DOHH2 (cell line): ENCODE data around the gene SMAD5.

Source experiments
- H3F3A ChIP-seq: fragments of 200-600 bp; sonication (generic), shearing (Covaris generic); 2 replicates; pipeline ENCODE4 v1.6.0; 2016; ENCODE audit warnings: antibody characterized with exemption, mild to moderate bottlenecking; ENCODE audit not compliant: control insufficient read depth, insufficient read depth
- H3K27ac ChIP-seq: fragments of 200-600 bp; sonication (generic); 2 replicates; pipeline ENCODE4 v1.5.1; 2014; ENCODE audit warnings: low read depth, mild to moderate bottlenecking, low read length, moderate library complexity
- H3K27me3 ChIP-seq: fragments of 200-600 bp; sonication (generic); 2 replicates; pipeline ENCODE4 v1.6.1; 2014; ENCODE audit warnings: mild to moderate bottlenecking, low read length, mixed read lengths; ENCODE audit not compliant: control insufficient read depth
- H3K36me3 ChIP-seq: fragments of 200-600 bp; sonication (generic); 2 replicates; pipeline ENCODE4 v1.6.1; 2014; ENCODE audit warnings: mild to moderate bottlenecking, low read length, moderate library complexity, mixed read lengths; ENCODE audit not compliant: control insufficient read depth
- H3K4me1 ChIP-seq: fragments of 200-600 bp; sonication (generic); 2 replicates; pipeline ENCODE4 v1.6.1; 2014; ENCODE audit warnings: mild to moderate bottlenecking, low read length, mixed read lengths; ENCODE audit not compliant: control insufficient read depth
- H3K4me2 ChIP-seq: fragments of 200-600 bp; sonication (generic); 2 replicates; pipeline ENCODE4 v1.6.0; 2014; ENCODE audit warnings: mild to moderate bottlenecking, low read length, moderate library complexity
- H3K4me3 ChIP-seq: fragments of 200-600 bp; sonication (generic); 2 replicates; pipeline ENCODE4 v1.5.1; 2014; ENCODE audit warnings: mild to moderate bottlenecking, low read length, mixed read lengths
- H3K79me2 ChIP-seq: fragments of 200-600 bp; sonication (generic); 2 replicates; pipeline ENCODE4 v1.6.1; 2014; ENCODE audit warnings: mild to moderate bottlenecking, low read length, mixed read lengths; ENCODE audit not compliant: control insufficient read depth
- H3K9me2 ChIP-seq: fragments of 200-600 bp; sonication (generic); replicated peaks from 2 replicates; pipeline ENCODE4 v1.6.1; 2014; ENCODE audit warnings: mild to moderate bottlenecking, low read length, mixed read lengths; ENCODE audit not compliant: control insufficient read depth
- H3K9me3 ChIP-seq: fragments of 200-600 bp; sonication (generic); 2 replicates; pipeline ENCODE4 v1.6.1; 2014; ENCODE audit warnings: antibody characterized with exemption, low read length, mixed read lengths; ENCODE audit not compliant: control insufficient read depth, insufficient read depth
- H4K20me1 ChIP-seq: fragments of 200-600 bp; sonication (generic); 2 replicates; pipeline ENCODE4 v1.6.0; 2014; ENCODE audit warnings: low read depth, mild to moderate bottlenecking, antibody characterized with exemption, low read length, moderate library complexity; ENCODE audit not compliant: control insufficient read depth, insufficient read depth
- EZH2phosphoT487 ChIP-seq: fragments of 200-600 bp; sonication (generic); IDR thresholded peaks from 2 replicates; pipeline ENCODE4 v1.6.1; 2017; ENCODE audit warnings: borderline replicate concordance, mild to moderate bottlenecking, antibody characterized with exemption, low read length, moderate library complexity, mixed read lengths
- TF ChIP-seq, protein P1 (sequence below): fragments of 200-600 bp; sonication (generic); IDR thresholded peaks from one replicate; pipeline ENCODE4 v1.5.1; 2014; ENCODE audit warnings: antibody characterized with exemption, mild to moderate bottlenecking, low read depth, low read length; ENCODE audit not compliant: poor library complexity, severe bottlenecking

The SMAD5 gene

DNA sequence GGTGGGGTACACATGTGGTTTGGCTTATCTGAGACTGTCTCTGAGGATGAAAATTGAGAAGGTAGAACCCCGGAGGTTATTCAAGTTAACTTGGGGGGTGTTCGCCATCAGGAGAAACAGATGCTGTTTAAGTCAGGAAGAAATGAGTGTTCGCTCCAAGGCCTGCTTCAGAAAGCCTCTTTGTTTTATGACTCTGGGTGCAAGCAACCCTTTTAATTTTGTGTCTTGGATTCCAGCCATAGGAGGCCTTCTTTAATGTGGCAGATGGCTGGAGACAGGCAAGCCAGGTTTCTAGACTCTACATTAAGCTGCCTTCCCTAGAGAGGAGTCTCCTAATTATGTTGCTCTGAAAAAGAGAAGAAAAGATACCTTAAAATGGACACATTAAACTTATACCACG is 4.2 kb upstream of the SMAD5 start:
- no peak overlapping the region for H3K4me3 ChIP-seq
- H3K9me3 ChIP-seq: no peaks in the 10 kb centered on the region
- no peaks in the 10 kb centered on the region for H3K27me3 ChIP-seq
- no peaks in the 10 kb centered on the region for H3F3A ChIP-seq
- H4K20me1 ChIP-seq: 0 out of 2 replicates have a peak, but pooled peaks cover 3% of the 10 kb centered on the region
- H3K4me2 ChIP-seq: no peak overlapping the region
- peaks cover 16% of the 10 kb centered on the region for H3K79me2 ChIP-seq
- no peaks in the 10 kb centered on the region for H3K9me2 ChIP-seq
- H3K36me3 ChIP-seq: peaks cover 7% of the 10 kb centered on the region
- no peak for TF ChIP-seq EZH2phosphoT487
- H3K27ac ChIP-seq: no peak overlapping the region
- peaks cover 10% of the 10 kb centered on the region for H3K4me1 ChIP-seq

DNA sequence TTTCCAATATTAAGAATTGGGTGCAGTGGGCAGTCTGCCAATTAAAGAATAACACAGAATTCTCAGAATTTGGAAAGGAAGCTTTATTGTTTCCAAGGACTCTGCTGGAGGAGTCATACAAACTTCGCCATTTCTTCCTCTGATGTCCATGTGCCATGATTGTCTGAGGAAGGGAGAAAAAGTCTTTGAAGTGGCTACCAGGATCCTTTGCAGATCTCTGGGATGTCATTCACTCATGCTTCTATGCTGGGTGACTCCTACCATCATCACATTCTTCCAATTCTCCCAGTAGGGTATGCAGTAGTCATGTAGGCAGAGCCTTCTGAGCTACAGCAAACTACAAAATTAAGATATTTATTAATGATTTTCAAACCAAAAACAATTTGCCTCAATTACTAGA is 3.2 kb upstream of the SMAD5 start:
- H3K27ac ChIP-seq: no peak overlapping the region
- peaks cover 15% of the 10 kb centered on the region for H3K36me3 ChIP-seq
- no peaks in the 10 kb centered on the region for H3K9me3 ChIP-seq
- no peaks in the 10 kb centered on the region for H3F3A ChIP-seq
- peaks cover 15% of the 10 kb centered on the region for H3K4me1 ChIP-seq
- TF ChIP-seq, protein P1, sequence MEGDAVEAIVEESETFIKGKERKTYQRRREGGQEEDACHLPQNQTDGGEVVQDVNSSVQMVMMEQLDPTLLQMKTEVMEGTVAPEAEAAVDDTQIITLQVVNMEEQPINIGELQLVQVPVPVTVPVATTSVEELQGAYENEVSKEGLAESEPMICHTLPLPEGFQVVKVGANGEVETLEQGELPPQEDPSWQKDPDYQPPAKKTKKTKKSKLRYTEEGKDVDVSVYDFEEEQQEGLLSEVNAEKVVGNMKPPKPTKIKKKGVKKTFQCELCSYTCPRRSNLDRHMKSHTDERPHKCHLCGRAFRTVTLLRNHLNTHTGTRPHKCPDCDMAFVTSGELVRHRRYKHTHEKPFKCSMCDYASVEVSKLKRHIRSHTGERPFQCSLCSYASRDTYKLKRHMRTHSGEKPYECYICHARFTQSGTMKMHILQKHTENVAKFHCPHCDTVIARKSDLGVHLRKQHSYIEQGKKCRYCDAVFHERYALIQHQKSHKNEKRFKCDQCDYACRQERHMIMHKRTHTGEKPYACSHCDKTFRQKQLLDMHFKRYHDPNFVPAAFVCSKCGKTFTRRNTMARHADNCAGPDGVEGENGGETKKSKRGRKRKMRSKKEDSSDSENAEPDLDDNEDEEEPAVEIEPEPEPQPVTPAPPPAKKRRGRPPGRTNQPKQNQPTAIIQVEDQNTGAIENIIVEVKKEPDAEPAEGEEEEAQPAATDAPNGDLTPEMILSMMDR: no peak
- TF ChIP-seq EZH2phosphoT487: no peak
- no peak overlapping the region for H3K4me3 ChIP-seq
- peaks cover 25% of the 10 kb centered on the region for H3K79me2 ChIP-seq
- H4K20me1 ChIP-seq: peaks cover 8% of the 10 kb centered on the region; the same call in 1 of the 2 replicates
- H3K4me2 ChIP-seq: no peak overlapping the region
- no peaks in the 10 kb centered on the region for H3K9me2 ChIP-seq
- no peaks in the 10 kb centered on the region for H3K27me3 ChIP-seq

DNA sequence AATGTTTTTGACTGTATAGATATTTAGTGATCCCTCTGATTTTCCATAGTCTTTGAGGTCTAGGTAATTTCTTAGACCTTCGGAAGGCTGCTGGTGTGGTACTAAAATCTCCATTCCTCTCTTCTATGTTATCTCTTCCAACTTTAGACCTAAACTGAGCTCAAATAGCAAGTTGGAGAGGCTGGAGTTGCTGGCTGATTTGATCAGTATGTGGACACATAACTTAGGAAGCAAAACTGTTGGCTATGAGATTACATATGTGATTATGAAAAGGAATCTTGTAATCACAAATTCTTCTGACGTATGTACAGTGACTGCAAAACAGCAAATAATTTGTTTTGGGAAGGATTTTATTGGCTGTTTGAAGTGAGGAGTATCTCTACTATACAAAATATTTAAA is 2.1 kb upstream of the SMAD5 start:
- Histone ChIP-seq H3K4me1 (peaks cover 26% of the 10 kb centered on the region), H3K4me3 (no peak overlapping the region), H4K20me1 (peaks cover 16% of the 10 kb centered on the region), H3K4me2 (no peak overlapping the region), H3K9me3 (no peaks in the 10 kb centered on the region), H3K36me3 (peaks cover 25% of the 10 kb centered on the region), H3K9me2 (no peaks in the 10 kb centered on the region), H3K79me2 (peaks cover 37% of the 10 kb centered on the region), H3F3A (no peaks in the 10 kb centered on the region), H3K27me3 (no peaks in the 10 kb centered on the region), H3K27ac (no peak overlapping the region)
- no peak for TF ChIP-seq EZH2phosphoT487
- TF ChIP-seq, protein P1: no peak

DNA sequence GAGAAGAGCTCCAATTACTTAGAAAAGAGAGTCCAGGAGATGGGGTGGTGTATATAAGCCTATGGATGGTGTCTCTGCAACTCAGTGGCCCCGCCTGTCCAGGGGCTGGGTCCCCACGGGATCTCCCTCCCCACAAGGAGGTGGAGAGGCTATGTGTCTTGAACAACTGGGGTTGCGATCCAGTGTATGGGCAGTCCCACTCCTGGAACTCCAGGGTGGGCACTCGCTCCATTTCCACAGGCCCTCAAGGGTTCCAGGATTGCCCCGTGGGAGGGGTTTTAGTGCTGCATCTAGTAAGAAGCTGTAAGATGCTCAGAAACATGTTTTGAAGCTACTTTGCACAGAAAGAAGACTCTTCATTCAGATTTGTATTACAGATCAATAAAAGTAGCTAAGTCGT is 558 bp upstream of the SMAD5 start:
- H3K27ac ChIP-seq: peak overlapping the region; percentile 73
- peaks cover 40% of the 10 kb centered on the region for H3K36me3 ChIP-seq
- no peaks in the 10 kb centered on the region for H3K9me2 ChIP-seq
- no peak for TF ChIP-seq EZH2phosphoT487
- H3K4me2 ChIP-seq: peak overlapping the region; percentile 98
- peaks cover 22% of the 10 kb centered on the region for H4K20me1 ChIP-seq
- no peaks in the 10 kb centered on the region for H3F3A ChIP-seq
- no peaks in the 10 kb centered on the region for H3K27me3 ChIP-seq
- no peaks in the 10 kb centered on the region for H3K9me3 ChIP-seq
- peaks cover 41% of the 10 kb centered on the region for H3K4me1 ChIP-seq
- peak overlapping the region; percentile 98 for H3K4me3 ChIP-seq
- H3K79me2 ChIP-seq: peaks cover 52% of the 10 kb centered on the region
